IMR-90 (cell line): Measurements from ENCODE around the gene C14orf180. TPM values are rescaled to one million over a fixed set of nuclear protein-coding genes. Genes with fewer than 3 reads are reported as not detected.

Experiments
- ATAC-seq: fragments of 200-7000 bp; cut with Tn5 transposase; 2 replicates; pipeline ENCODE4 v1.9.1; 2020; ENCODE audit warnings: low read depth, mild to moderate bottlenecking, moderate library complexity
- BruUV-seq: library from RNA; stranded (reverse); fragments of 400-500 nt; replicated peaks from 2 replicates; lab custom pipeline; 2021; lab: Mats Ljungman, UMichigan
- CTCF ChIA-PET: fragments of 300-600 bp; formaldehyde crosslinking; extraction: SDS; loops from one replicate; lab custom pipeline; 2021; ENCODE audit warnings: antibody characterized with exemption; lab: Yijun Ruan, JAX
- POLR2A ChIA-PET: fragments of 300-600 bp; sonication (Branson Sonifier 250); formaldehyde crosslinking; loops from one replicate; lab custom pipeline; 2022; ENCODE audit warnings: antibody characterized with exemption; ENCODE audit not compliant: unreplicated experiment; lab: Charles Lee
- DNase-seq: peaks from one replicate; pipeline ENCODE4 v3.0.0; 2013
- H2AFZ ChIP-seq: replicated peaks from 2 replicates; pipeline ENCODE3; 2013; ENCODE audit warnings: low read length, mild to moderate bottlenecking; ENCODE audit not compliant: poor library complexity
- H2AK5ac ChIP-seq: 2 replicates; pipeline ENCODE4 v1.6.1; 2013; ENCODE audit warnings: low read depth, low read length, inconsistent platforms
- H2AK9ac ChIP-seq: replicated peaks from 2 replicates; pipeline ENCODE3; 2013; ENCODE audit warnings: mild to moderate bottlenecking, low read depth, low read length, moderate library complexity; ENCODE audit not compliant: poor library complexity
- H2BK120ac ChIP-seq: 2 replicates; pipeline ENCODE4 v1.6.1; 2013; ENCODE audit warnings: low read depth, low read length, inconsistent platforms
- H2BK15ac ChIP-seq: 3 replicates; pipeline ENCODE4 v1.6.1; 2013; ENCODE audit warnings: low read depth, low read length, inconsistent platforms
- H2BK20ac ChIP-seq: 2 replicates; pipeline ENCODE4 v1.6.1; 2013; ENCODE audit warnings: low read depth, mild to moderate bottlenecking, inconsistent platforms, low read length, moderate library complexity
- H2BK5ac ChIP-seq: 2 replicates; pipeline ENCODE4 v1.6.1; 2013; ENCODE audit warnings: mild to moderate bottlenecking, low read depth, low read length, inconsistent platforms; ENCODE audit not compliant: poor library complexity, severe bottlenecking
- H3K14ac ChIP-seq: replicated peaks from 2 replicates; pipeline ENCODE4 v1.6.1; 2013; ENCODE audit warnings: low read depth, low read length, inconsistent platforms
- H3K18ac ChIP-seq: 2 replicates; pipeline ENCODE4 v1.6.1; 2013; ENCODE audit warnings: low read depth, low read length, control low read depth
- H3K23ac ChIP-seq: 2 replicates; pipeline ENCODE4 v1.6.1; 2013; ENCODE audit warnings: low read depth, low read length, inconsistent platforms
- H3K27ac ChIP-seq: 2 replicates; pipeline ENCODE4 v1.5.1; 2013; ENCODE audit warnings: mild to moderate bottlenecking, control low read depth, low read length; ENCODE audit not compliant: insufficient read depth
- H3K27me3 ChIP-seq: 2 replicates; pipeline ENCODE4 v1.6.1; 2013; ENCODE audit warnings: low read length; ENCODE audit not compliant: control insufficient read depth, insufficient read depth
- H3K36me3 ChIP-seq: 2 replicates; pipeline ENCODE4 v1.6.1; 2013; ENCODE audit warnings: low read length, mixed read lengths; ENCODE audit not compliant: control insufficient read depth, insufficient read depth
- H3K4ac ChIP-seq: 2 replicates; pipeline ENCODE4 v1.6.1; 2013; ENCODE audit warnings: low read depth, low read length, inconsistent platforms
- H3K4me1 ChIP-seq: 2 replicates; pipeline ENCODE4 v1.6.1; 2013; ENCODE audit warnings: low read length, mixed read lengths; ENCODE audit not compliant: control insufficient read depth, insufficient read depth
- H3K4me2 ChIP-seq: 2 replicates; pipeline ENCODE4 v1.6.1; 2013; ENCODE audit warnings: low read depth, mild to moderate bottlenecking, control low read depth, low read length, moderate library complexity
- H3K4me3 ChIP-seq: 2 replicates; pipeline ENCODE4 v1.5.1; 2013; ENCODE audit warnings: low read depth, mild to moderate bottlenecking, control low read depth, low read length, moderate library complexity; ENCODE audit not compliant: insufficient read depth
- H3K56ac ChIP-seq: 2 replicates; pipeline ENCODE4 v1.6.1; 2013; ENCODE audit warnings: low read length, inconsistent platforms; ENCODE audit not compliant: insufficient read depth; ENCODE audit errors: extremely low read depth
- H3K79me1 ChIP-seq, 2 experiments: 2 replicates each; pipeline ENCODE4 v1.6.1; 2013; ENCODE audit warnings: low read length in 2 of 2, inconsistent platforms in 1 of 2, low read depth in 1 of 2
- H3K9ac ChIP-seq: 2 replicates; pipeline ENCODE4 v1.6.1; 2013; ENCODE audit warnings: low read depth, low read length, control low read depth
- H3K9me1 ChIP-seq: 2 replicates; pipeline ENCODE4 v1.6.1; 2013; ENCODE audit warnings: low read length, inconsistent platforms; ENCODE audit not compliant: insufficient read depth
- H3K9me3 ChIP-seq: 2 replicates; pipeline ENCODE4 v1.6.1; 2013; ENCODE audit warnings: low read length; ENCODE audit not compliant: control insufficient read depth, insufficient read depth
- H4K20me1 ChIP-seq: 2 replicates; pipeline ENCODE4 v1.6.1; 2013; ENCODE audit warnings: low read length, inconsistent platforms; ENCODE audit not compliant: insufficient read depth
- H4K5ac ChIP-seq: 2 replicates; pipeline ENCODE4 v1.6.1; 2013; ENCODE audit warnings: mild to moderate bottlenecking, low read depth, low read length, control low read depth
- H4K8ac ChIP-seq, 2 experiments: 2 replicates each; pipeline ENCODE4 v1.6.1; 2013; ENCODE audit warnings: low read depth in 2 of 2, low read length in 2 of 2, control low read depth in 1 of 2, inconsistent platforms in 1 of 2
- H4K91ac ChIP-seq: 2 replicates; pipeline ENCODE4 v1.6.1; 2013; ENCODE audit warnings: low read depth, low read length, inconsistent platforms; ENCODE audit not compliant: insufficient read depth
- BHLHE40 ChIP-seq: fragments of 150-350 bp; IDR thresholded peaks from 2 replicates; pipeline ENCODE4 v1.6.1; 2016; ENCODE audit warnings: mild to moderate bottlenecking, low read depth, low read length
- CEBPB ChIP-seq: IDR thresholded peaks from 2 replicates; pipeline ENCODE4 v1.6.1; 2012; ENCODE audit warnings: low read depth, low read length, improper control_type of control experiment
- CHD1 ChIP-seq: IDR thresholded peaks from 2 replicates; pipeline ENCODE4 v1.6.1; 2012; ENCODE audit warnings: low read depth, low read length, improper control_type of control experiment
- ELK1 ChIP-seq: fragments of 150-350 bp; IDR thresholded peaks from 2 replicates; pipeline ENCODE4 v1.6.1; 2016; ENCODE audit warnings: low read depth, mild to moderate bottlenecking, low read length, moderate library complexity, borderline replicate concordance
- FOS ChIP-seq: fragments of 150-350 bp; IDR thresholded peaks from 2 replicates; pipeline ENCODE4 v1.6.1; 2016; ENCODE audit warnings: low read depth, low read length
- MAFK ChIP-seq: IDR thresholded peaks from 2 replicates; pipeline ENCODE4 v1.6.1; 2012; ENCODE audit warnings: low read depth, low read length, improper control_type of control experiment
- MAZ ChIP-seq: IDR thresholded peaks from 2 replicates; pipeline ENCODE4 v1.6.1; 2012; ENCODE audit warnings: low read depth, mild to moderate bottlenecking, low read length, improper control_type of control experiment, moderate library complexity, borderline replicate concordance
- MXI1 ChIP-seq: IDR thresholded peaks from 2 replicates; pipeline ENCODE4 v1.6.1; 2012; ENCODE audit warnings: low read depth, mild to moderate bottlenecking, low read length, moderate library complexity, borderline replicate concordance
- NFE2L2 ChIP-seq: fragments of 150-350 bp; IDR thresholded peaks from 2 replicates; pipeline ENCODE4 v1.6.1; 2016; ENCODE audit warnings: low read depth, mild to moderate bottlenecking, low read length
- POLR2A ChIP-seq: IDR thresholded peaks from 2 replicates; pipeline ENCODE4 v1.6.1; 2012; ENCODE audit warnings: mild to moderate bottlenecking, low read depth, low read length
- RAD21 ChIP-seq: IDR thresholded peaks from 2 replicates; pipeline ENCODE4 v1.6.1; 2012; ENCODE audit warnings: low read length, improper control_type of control experiment
- RFX5 ChIP-seq: IDR thresholded peaks from 2 replicates; pipeline ENCODE4 v1.8.0; 2012; ENCODE audit warnings: low read depth, mild to moderate bottlenecking, low read length, moderate library complexity
- SMC3 ChIP-seq: fragments of 150-350 bp; IDR thresholded peaks from 2 replicates; pipeline ENCODE4 v1.6.1; 2016; ENCODE audit warnings: low read depth, mild to moderate bottlenecking, antibody characterized with exemption, low read length, moderate library complexity
- USF2 ChIP-seq: fragments of 150-350 bp; IDR thresholded peaks from 2 replicates; pipeline ENCODE4 v1.6.1; 2017; ENCODE audit warnings: mild to moderate bottlenecking, antibody characterized with exemption, low read length, low read depth
- WGBS, 2 experiments: methylation state at CpG; one replicate each; pipeline versions ENCODE4 v1.1.5 to v1.1.7; 2013; ENCODE audit warnings: missing lambda C conversion rate in 2 of 2; ENCODE audit not compliant: insufficient read length in 1 of 2; ENCODE audit errors: extremely low coverage in 2 of 2; 5-methylcytosine and 5-hydroxymethylcytosine counted together
- dilution Hi-C: fragments of 300-500 bp; cut with HindIII; formaldehyde crosslinking; loops from one replicate; pipeline ENCODE4 v1.14.3; 2018; ENCODE audit warnings: low sequenced_read_pairs; ENCODE audit not compliant: unreplicated experiment
- in situ Hi-C: fragments of 300-500 bp; cut with MboI; formaldehyde crosslinking; loops from 3 replicates; pipeline ENCODE4 v1.14.3; 2019; ENCODE audit warnings: low sequenced_read_pairs, inconsistent platforms, mixed read lengths
- intact Hi-C: fragments of 100-400 bp; cut with micrococcal nuclease; formaldehyde crosslinking; loops from 2 replicates; pipeline ENCODE4 v1.10.0; 2022
- polyA plus RNA-seq, 3 experiments: library from polyadenylated mRNA; depleted of rRNA; stranded (reverse); fragments of >200 nt; gene quantifications; 2 replicates each; pipeline ENCODE4 v1.2.3, GENCODE V29; 2012; ENCODE audit warnings: low replicate concordance in 1 of 3
- total RNA-seq: library from RNA; depleted of rRNA; stranded (reverse); fragments of >200 nt; gene quantifications from 2 replicates; pipeline ENCODE4 v1.2.3, GENCODE V29; 2012

C14orf180 gene
- total and polyA plus RNA-seq, 2 of the 4 experiments (the other 2 are of a cell fraction): not detected

- CTCF ChIA-PET: no interaction called here
- H4K91ac ChIP-seq: no peak overlapping the region
- no peak overlapping the region for H4K8ac ChIP-seq
- no peak overlapping the region for H3K4ac ChIP-seq
- no TSS peak for BruUV-seq
- no peaks in the 10 kb centered on the region for H4K20me1 ChIP-seq
- no CpG with 5 or more reads among the region's 9 CpGs for WGBS, 2 experiments
- no peak overlapping the region for H3K9ac ChIP-seq
- POLR2A ChIA-PET: no interaction called here
- no peak overlapping the region for H3K18ac ChIP-seq
- no peak overlapping the region for H3K14ac ChIP-seq
- no peak overlapping the region for H2BK20ac ChIP-seq
- no peak overlapping the region for H2AFZ ChIP-seq
- ATAC-seq (no peak), DNase-seq (no peak)
- H3K27me3 ChIP-seq: peaks cover 4% of the 10 kb centered on the region; the same call in 1 of the 2 replicates
- H3K36me3 ChIP-seq: no peaks in the 10 kb centered on the region
- no peak overlapping the region for H3K4me3 ChIP-seq
- H2AK5ac ChIP-seq: no peak overlapping the region
- H3K27ac ChIP-seq: no peak overlapping the region
- dilution Hi-C loops (no loop called here), in situ Hi-C loops (loop anchor here (25.0 kb wide), 1 partner anchor 481 kb away; the partner anchor contains the start of gene ASPG), intact Hi-C loops (no loop called here)
- H3K9me1 ChIP-seq: no peaks in the 10 kb centered on the region
- TF ChIP-seq CEBPB: no peak
- TF ChIP-seq MAZ: no peak
- TF ChIP-seq BHLHE40: no peak
- TF ChIP-seq ELK1: no peak
- no peak for TF ChIP-seq CHD1
- TF ChIP-seq USF2: no peak
- TF ChIP-seq POLR2A: no peak
- TF ChIP-seq FOS: no peak
- no peak for TF ChIP-seq NFE2L2
- TF ChIP-seq RFX5: no peak
- TF ChIP-seq MAFK: no peak
- TF ChIP-seq RAD21: no peak
- TF ChIP-seq SMC3: no peak
- no peak for TF ChIP-seq MXI1
- H3K9me3 ChIP-seq: no peaks in the 10 kb centered on the region
- no peaks in the 10 kb centered on the region for H3K79me1 ChIP-seq
- no peak overlapping the region for H2AK9ac ChIP-seq
- H4K5ac ChIP-seq: no peak overlapping the region
- no peak overlapping the region for H2BK15ac ChIP-seq
- no peak overlapping the region for H3K4me2 ChIP-seq
- H3K4me1 ChIP-seq: no peaks in the 10 kb centered on the region
- no peak overlapping the region for H2BK120ac ChIP-seq
- no peak overlapping the region for H3K56ac ChIP-seq
- no peak overlapping the region for H2BK5ac ChIP-seq
- no peak overlapping the region for H3K23ac ChIP-seq
Measured at GRCh38 chr14:104567957-104568225, 11.7 kb upstream of the C14orf180 start.
